CD4-positive, alpha-beta memory T cell (primary cell): Measurements from ENCODE around the gene EME1. TPM values are rescaled to one million over a fixed set of nuclear protein-coding genes. Genes with fewer than 3 reads are reported as not detected.
A peak's percentile ranks its signal among the peaks of the same experiment; 100 is the strongest.

Experiments
- CTCF ChIA-PET: fragments of 350-600 bp; sonication (Branson Sonifier 250); formaldehyde crosslinking; loops from one replicate; lab custom pipeline; 2021; ENCODE audit warnings: inconsistent platforms; ENCODE audit not compliant: partially characterized antibody; lab: Charles Lee
- POLR2A ChIA-PET: fragments of 350-600 bp; sonication (Branson Sonifier 250); formaldehyde crosslinking; loops from one replicate; lab custom pipeline; 2021; ENCODE audit not compliant: partially characterized antibody; lab: Charles Lee
- DNase-seq, 5 donors: peaks; one replicate each; pipeline versions ENCODE4 v3.0.0 to v3.0.0-alpha.2; 2020 to 2022; ENCODE audit warnings: mixed read lengths in 1 of 5
- H3K27ac ChIP-seq: one replicate; pipeline ENCODE4 v1.7.0; 2013; ENCODE audit warnings: low read depth, low read length
- H3K27me3 ChIP-seq: 2 replicates; pipeline ENCODE4 v1.7.0; 2013; ENCODE audit warnings: mild to moderate bottlenecking, low read length, moderate library complexity; ENCODE audit not compliant: insufficient read depth
- H3K36me3 ChIP-seq: 2 replicates; pipeline ENCODE4 v1.7.0; 2013; ENCODE audit warnings: mild to moderate bottlenecking, low read length, moderate library complexity; ENCODE audit not compliant: insufficient read depth
- H3K4me1 ChIP-seq: 2 replicates; pipeline ENCODE4 v1.7.0; 2013; ENCODE audit warnings: mild to moderate bottlenecking, low read length, moderate library complexity; ENCODE audit not compliant: insufficient read depth
- H3K4me3 ChIP-seq, 2 donors: one replicate each; pipeline ENCODE4 v1.7.0; 2013; ENCODE audit warnings: low read length in 2 of 2, mild to moderate bottlenecking in 1 of 2
- H3K9me3 ChIP-seq, 2 donors: one replicate each; pipeline ENCODE4 v1.7.0; 2013; ENCODE audit warnings: low read length in 2 of 2, control low read depth in 1 of 2; ENCODE audit not compliant: control insufficient read depth in 1 of 2
- H3K27ac Mint-ChIP-seq, 7 donors: one replicate each; pipeline ENCODE4 v1.8.0; 2020 to 2021; ENCODE audit warnings: mixed read lengths in 7 of 7, mild to moderate bottlenecking in 6 of 7, inconsistent platforms in 3 of 7, moderate library complexity in 3 of 7
- H3K27me3 Mint-ChIP-seq, 2 donors: one replicate each; pipeline ENCODE4 v1.8.0; 2020 to 2021; ENCODE audit warnings: mixed read lengths in 2 of 2
- H3K36me3 Mint-ChIP-seq, 2 donors: one replicate each; pipeline ENCODE4 v1.8.0; 2020 to 2021; ENCODE audit warnings: mixed read lengths in 2 of 2, inconsistent platforms in 1 of 2, mild to moderate bottlenecking in 1 of 2
- H3K4me1 Mint-ChIP-seq, 4 donors: one replicate each; pipeline ENCODE4 v1.8.0; 2020 to 2021; ENCODE audit warnings: mixed read lengths in 4 of 4, mild to moderate bottlenecking in 1 of 4
- H3K4me3 Mint-ChIP-seq, 8 donors: one replicate each; pipeline ENCODE4 v1.8.0; 2020 to 2021; ENCODE audit warnings: mixed read lengths in 8 of 8, mild to moderate bottlenecking in 7 of 8, moderate library complexity in 6 of 8, inconsistent platforms in 3 of 8
- H3K9me3 Mint-ChIP-seq, 8 donors: one replicate each; pipeline ENCODE4 v1.8.0; 2020 to 2021; ENCODE audit warnings: mixed read lengths in 8 of 8, mild to moderate bottlenecking in 5 of 8, inconsistent platforms in 3 of 8, moderate library complexity in 1 of 8
- intact Hi-C: fragments of 100-400 bp; cut with micrococcal nuclease; formaldehyde crosslinking; loops from one replicate; pipeline ENCODE4 v1.15.1; 2023
- polyA plus RNA-seq, 2 donors: library from polyadenylated mRNA; unstranded; fragments of 300-500 nt; fragmentation: Illumina TruSeq; gene quantifications; one replicate each; pipeline ENCODE4 v1.2.3, GENCODE V29; 2021
- total RNA-seq, 2 experiments: library from RNA; stranded (reverse); gene quantifications; one replicate each; pipeline ENCODE4 v1.2.3, GENCODE V29; 2021

Gene EME1
- total and polyA plus RNA-seq, 4 experiments from 2014 or later: 0.13 to 0.89 (median 0.41) TPM; not detected in 1

DNA sequence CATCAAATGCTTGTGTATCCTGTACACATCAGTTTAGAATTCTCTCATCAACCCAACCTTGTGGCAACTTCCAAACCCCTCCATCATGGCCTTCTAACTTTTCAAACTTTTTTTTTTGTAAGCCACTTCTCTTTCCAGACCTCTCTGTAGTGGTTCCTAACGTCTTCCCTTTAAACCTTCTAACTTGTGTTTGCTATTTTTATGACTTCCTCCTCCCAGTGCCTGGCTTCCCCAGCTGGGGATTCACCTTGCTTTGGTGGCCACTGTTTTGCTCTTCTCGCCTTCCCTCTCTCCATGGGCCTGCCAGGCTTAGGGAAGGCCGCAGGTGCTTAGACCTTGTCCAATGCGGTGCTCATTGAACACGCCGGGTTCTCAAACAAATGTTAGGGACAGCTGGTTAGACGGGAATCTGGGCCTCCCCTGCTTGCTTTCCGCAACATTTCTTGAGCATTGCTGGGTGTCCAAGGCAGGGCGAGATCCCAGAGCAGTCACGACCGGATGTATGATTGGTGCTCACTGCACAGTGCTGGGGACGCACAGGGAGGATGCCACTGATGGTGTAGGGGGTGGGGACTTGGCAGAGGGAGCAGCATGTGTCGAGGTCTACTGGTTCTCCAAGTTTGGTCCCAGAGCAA lies 28.2 kb upstream of the EME1 start:
- Histone ChIP-seq H3K36me3 (no peaks in the 10 kb centered on the region), H3K27ac (peak overlapping the region; percentile 63), H3K27me3 (no peaks in the 10 kb centered on the region), H3K4me3 (peak overlapping the region in 1 of 2 donors; percentile 80), H3K9me3 (no peaks in the 10 kb centered on the region), H3K4me1 (peaks cover 31% of the 10 kb centered on the region)
- H3K27ac Mint-ChIP-seq: peak overlapping the region in 5 of 7 donors; percentile 2 to 88 (median 65)
- peak in 1 of 5 donors; percentile 43 for DNase-seq
- H3K36me3 Mint-ChIP-seq: peaks cover 0 to 6% of the 10 kb centered on the region in 2 donors
- H3K9me3 Mint-ChIP-seq: no peaks in the 10 kb centered on the region
- H3K4me3 Mint-ChIP-seq: peak overlapping the region; percentile 63 to 82 (median 74)
- ChIA-PET POLR2A (interaction anchor here (2.3 to 2.9 kb wide), 2 partner anchors 17 to 52 kb away, joined by 19 to 25 read pairs; partner anchors contain the start of gene LRRC59), CTCF (interaction anchor here (1.4 to 5.6 kb wide), 2 partner anchors 17 to 53 kb away, joined by 3 to 35 read pairs; no protein-coding TSS in a partner anchor)
- intact Hi-C loops: loop anchor here (5.0 kb wide), 1 partner anchor 248 kb away; the partner anchor contains the start of gene PDK2
- peaks cover 14 to 55% (median 33%) of the 10 kb centered on the region in 4 donors for H3K4me1 Mint-ChIP-seq
- no peaks in the 10 kb centered on the region for H3K27me3 Mint-ChIP-seq

DNA sequence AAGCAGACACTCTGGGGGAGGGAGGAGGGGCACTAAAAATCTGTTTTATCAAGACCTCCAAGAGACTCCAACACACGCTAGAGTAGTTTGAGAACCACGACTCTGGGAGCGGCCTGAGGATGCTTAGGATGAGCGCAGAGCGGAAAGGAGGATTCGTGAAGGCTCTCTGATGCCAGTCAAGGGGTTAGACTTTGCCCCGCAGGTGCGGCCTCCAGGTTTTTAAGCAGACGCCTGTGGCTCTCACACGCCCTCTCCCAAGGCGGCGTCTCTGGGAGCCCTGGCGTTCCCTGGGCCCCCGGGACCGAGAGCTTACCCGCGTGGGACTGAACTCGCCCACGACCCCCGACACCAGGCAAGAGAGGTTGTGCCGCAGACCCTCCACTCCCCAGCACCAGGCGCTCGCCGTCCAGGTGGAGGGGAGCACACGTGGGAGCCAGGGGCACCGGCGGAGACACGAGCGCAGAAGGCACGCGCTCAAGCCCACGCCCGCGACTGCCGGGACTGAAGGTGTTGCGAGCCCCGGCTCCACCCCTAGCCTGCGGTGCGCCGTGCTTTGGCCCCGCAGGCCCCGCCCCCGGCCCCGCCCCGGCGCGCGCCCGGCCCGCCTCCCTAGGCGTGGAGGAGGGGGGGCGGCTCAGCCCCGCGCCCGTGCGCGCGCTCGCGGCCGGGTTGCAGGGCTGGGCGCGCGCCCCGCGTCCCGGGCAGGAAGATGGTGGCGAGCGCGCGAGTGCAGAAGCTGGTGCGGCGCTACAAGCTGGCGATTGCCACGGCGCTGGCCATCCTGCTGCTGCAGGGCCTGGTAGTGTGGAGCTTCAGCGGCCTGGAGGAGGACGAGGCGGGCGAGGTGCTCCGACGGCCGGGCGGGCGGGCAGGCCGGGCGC lies 27.4 kb upstream of the EME1 start, which contains the start of gene XYLT2:
XYLT2 (plus strand) TSS at position 695 of the 881 bp plus-strand sequence; CDS start at position 710, 15 bp downstream.
- POLR2A ChIA-PET: interaction anchor here (0.8 to 2.9 kb wide), 14 partner anchors 9 to 521 kb away, joined by 3 to 25 read pairs (median 4); partner anchors contain the start of genes ACSF2, EME1, LRRC59 and MRPL27
- peaks cover 31% of the 10 kb centered on the region for H3K4me1 ChIP-seq
- intact Hi-C loops: loop anchor here (1.0 to 5.0 kb wide), 2 partner anchors 27 to 248 kb away; partner anchors contain the start of gene PDK2

DNA sequence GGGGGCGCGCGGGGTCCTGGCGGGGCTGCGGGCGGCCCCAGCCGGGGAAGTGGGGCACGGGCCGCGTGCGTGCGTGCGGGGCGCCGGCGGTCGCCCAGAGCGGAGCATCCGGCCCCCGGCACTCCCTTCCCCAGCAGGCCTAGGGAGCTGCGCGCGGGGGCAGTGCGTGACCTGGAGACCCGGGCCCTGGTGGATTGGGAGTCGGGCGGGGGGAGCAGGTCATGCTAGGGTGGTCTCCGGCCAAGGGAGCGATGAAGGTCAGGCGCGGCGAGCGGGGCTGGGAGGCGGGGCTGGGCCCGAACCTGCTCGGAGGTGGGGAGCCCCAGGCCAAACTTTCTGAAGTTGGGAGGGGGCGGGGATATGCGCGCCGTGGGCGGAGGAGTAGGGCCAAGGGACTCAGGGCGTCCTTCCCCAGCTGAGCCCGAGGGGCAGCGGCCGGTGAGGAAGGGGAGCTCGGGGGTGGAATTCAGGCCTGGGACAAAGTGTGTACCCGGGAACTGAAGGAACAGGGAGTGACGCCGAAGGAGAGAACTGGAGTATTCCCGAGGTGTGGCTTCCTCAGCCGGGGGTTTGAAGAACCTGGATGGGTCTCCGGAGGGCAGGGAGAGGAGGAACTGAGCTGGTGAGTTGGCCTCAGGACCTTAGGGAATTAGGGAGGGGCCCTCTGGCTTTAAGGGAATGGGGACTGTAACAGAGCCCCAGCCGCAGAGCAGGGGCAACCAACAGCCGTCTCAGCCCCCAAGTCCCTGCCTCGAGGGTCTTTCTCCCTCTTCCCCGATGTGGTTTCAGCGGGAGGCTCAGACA lies 26.5 kb upstream of the EME1 start:
- Histone ChIP-seq H3K9me3 (no peaks in the 10 kb centered on the region), H3K4me3 (peak overlapping the region; percentile 65 to 80), H3K27me3 (no peaks in the 10 kb centered on the region), H3K27ac (peak overlapping the region; percentile 72), H3K36me3 (no peaks in the 10 kb centered on the region), H3K4me1 (peaks cover 31% of the 10 kb centered on the region)
- POLR2A ChIA-PET: interaction anchor here (0.9 to 2.9 kb wide), 13 partner anchors 8 to 520 kb away, joined by 3 to 25 read pairs (median 4); partner anchors contain the start of genes ACSF2, EME1, LRRC59 and MRPL27
- no peaks in the 10 kb centered on the region for H3K9me3 Mint-ChIP-seq
- intact Hi-C loops: loop anchor here (1.0 to 5.0 kb wide), 2 partner anchors 26 to 249 kb away; partner anchors contain the start of gene PDK2
- H3K4me1 Mint-ChIP-seq: peaks cover 20 to 57% (median 33%) of the 10 kb centered on the region in 4 donors
- peak in 1 of 5 donors; percentile 71 for DNase-seq
- peak overlapping the region; percentile 82 to 90 (median 88) for H3K27ac Mint-ChIP-seq
- H3K27me3 Mint-ChIP-seq: no peaks in the 10 kb centered on the region
- CTCF ChIA-PET: interaction anchor here (0.8 to 5.6 kb wide), 5 partner anchors 12 to 46 kb away, joined by 3 to 35 read pairs (median 3); no protein-coding TSS in a partner anchor
- H3K4me3 Mint-ChIP-seq: peak overlapping the region; percentile 85 to 92 (median 87)
- H3K36me3 Mint-ChIP-seq: peaks cover under 1 to 9% of the 10 kb centered on the region in 2 donors

More for the DNA sequence above, 27.4 kb upstream of the EME1 start, which contains the start of gene XYLT2:
- H3K4me3 ChIP-seq: peak within 1 kb of the TSS; percentile 65 to 80
- H3K36me3 ChIP-seq: no peaks in the 10 kb centered on the region
- peak; percentile 86 to 94 (median 93) for DNase-seq
- Mint-ChIP-seq H3K4me1 (peaks cover 15 to 55% (median 33%) of the 10 kb centered on the region in 4 donors), H3K27ac (peak within 1 kb of the TSS; percentile 88 to 96 (median 92)), H3K9me3 (no peaks in the 10 kb centered on the region), H3K4me3 (peak within 1 kb of the TSS; percentile 88 to 94 (median 91)), H3K36me3 (peaks cover 0 to 6% of the 10 kb centered on the region in 2 donors), H3K27me3 (no peaks in the 10 kb centered on the region)
- H3K9me3 ChIP-seq: no peaks in the 10 kb centered on the region
- CTCF ChIA-PET: interaction anchor here (1.2 to 5.6 kb wide), 3 partner anchors 16 to 26 kb away, joined by 3 to 35 read pairs (median 3); no protein-coding TSS in a partner anchor
- no peaks in the 10 kb centered on the region for H3K27me3 ChIP-seq
- peak within 1 kb of the TSS; percentile 72 for H3K27ac ChIP-seq

DNA sequence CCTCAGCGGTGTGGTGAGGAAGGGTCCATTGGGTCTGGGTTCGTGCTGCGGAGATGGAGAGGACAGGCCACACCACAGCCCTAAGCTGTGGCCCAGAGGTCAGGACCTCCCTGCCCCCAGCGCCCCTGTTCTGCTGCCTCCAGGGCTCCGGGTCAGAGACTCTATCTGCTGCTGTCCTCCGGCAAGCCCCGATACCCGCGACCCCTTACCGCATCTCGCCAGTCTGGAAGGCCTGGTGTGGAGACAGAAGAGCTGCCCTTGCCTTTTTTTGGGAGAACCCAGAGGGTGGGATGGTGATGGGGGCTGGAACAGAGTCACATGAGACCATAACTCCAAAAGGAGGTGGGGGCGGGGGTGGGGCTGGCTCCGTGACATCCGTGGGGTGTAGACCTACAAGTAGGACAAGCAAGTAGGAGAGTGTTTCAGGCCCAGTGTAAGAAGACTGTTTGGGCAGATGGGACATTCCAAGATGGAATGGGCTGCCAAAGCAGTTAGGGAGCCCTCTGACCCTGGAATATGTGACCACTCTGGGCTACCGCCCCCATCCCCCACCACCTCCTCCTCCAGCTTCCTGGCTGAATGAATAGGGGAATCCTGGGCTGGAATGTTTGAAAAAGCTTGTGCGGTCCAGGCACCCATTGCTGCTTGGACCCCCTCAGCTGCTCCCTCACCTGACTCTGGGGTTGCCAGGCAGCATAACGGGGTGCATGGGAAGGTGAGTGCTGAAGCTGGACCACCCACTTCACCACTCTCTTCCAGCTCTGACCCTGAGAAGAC lies 25.7 kb upstream of the EME1 start:
- H3K4me1 Mint-ChIP-seq: peaks cover 25 to 65% (median 36%) of the 10 kb centered on the region in 4 donors
- intact Hi-C loops: loop anchor here (5.0 kb wide), 1 partner anchor 250 kb away; the partner anchor contains the start of gene PDK2

DNA sequence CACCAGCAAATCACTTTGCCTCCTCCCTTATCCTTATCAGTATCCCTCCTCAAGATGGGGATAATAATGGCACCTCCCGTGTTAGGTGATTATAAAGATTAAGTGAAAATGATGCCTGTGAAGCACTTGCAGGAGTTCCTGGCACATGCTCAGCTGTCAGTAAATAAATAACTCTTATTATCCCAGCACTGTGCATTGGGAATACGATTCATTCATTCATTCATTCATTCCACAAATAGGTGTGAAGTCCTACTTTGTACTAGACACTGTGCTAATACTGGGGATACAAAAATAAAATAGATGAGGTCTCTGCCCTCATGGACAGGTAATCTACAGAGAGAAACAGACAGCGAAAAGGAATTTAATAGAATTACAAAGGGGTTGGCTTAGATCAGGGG lies 25.1 kb upstream of the EME1 start:
- Histone ChIP-seq H3K9me3 (no peaks in the 10 kb centered on the region), H3K36me3 (no peaks in the 10 kb centered on the region), H3K27ac (no peak overlapping the region), H3K4me3 (no peak overlapping the region), H3K27me3 (no peaks in the 10 kb centered on the region), H3K4me1 (peaks cover 31% of the 10 kb centered on the region)
- Mint-ChIP-seq H3K27me3 (no peaks in the 10 kb centered on the region), H3K4me3 (peak overlapping the region; percentile 85 to 92 (median 87)), H3K4me1 (peaks cover 27 to 67% (median 37%) of the 10 kb centered on the region in 4 donors), H3K9me3 (no peaks in the 10 kb centered on the region), H3K27ac (peak overlapping the region; percentile 54 to 89 (median 71)), H3K36me3 (peaks cover 5 to 18% of the 10 kb centered on the region in 2 donors)
- POLR2A ChIA-PET: interaction anchor here (1.2 to 2.9 kb wide), 4 partner anchors 12 to 49 kb away, joined by 3 to 25 read pairs (median 8); partner anchors contain the start of genes EME1, LRRC59 and MRPL27
- no peak for DNase-seq
- CTCF ChIA-PET: interaction anchor here (0.5 to 5.6 kb wide), 3 partner anchors 13 to 49 kb away, joined by 3 to 35 read pairs (median 7); partner anchors contain the start of gene LRRC59
- intact Hi-C loops: loop anchor here (5.0 kb wide), 1 partner anchor 251 kb away; the partner anchor contains the start of gene PDK2

More for the DNA sequence above, 25.7 kb upstream of the EME1 start:
- Mint-ChIP-seq H3K27ac (peak overlapping the region; percentile 71 to 89 (median 84)), H3K27me3 (no peaks in the 10 kb centered on the region), H3K9me3 (no peaks in the 10 kb centered on the region), H3K36me3 (peaks cover 5 to 16% of the 10 kb centered on the region in 2 donors), H3K4me3 (peak overlapping the region; percentile 85 to 92 (median 87))
- Histone ChIP-seq H3K27me3 (no peaks in the 10 kb centered on the region), H3K36me3 (no peaks in the 10 kb centered on the region), H3K4me1 (peaks cover 31% of the 10 kb centered on the region), H3K4me3 (peak overlapping the region; percentile 65 to 80), H3K9me3 (no peaks in the 10 kb centered on the region), H3K27ac (peak overlapping the region; percentile 72)
- POLR2A ChIA-PET: interaction anchor here (1.2 to 2.9 kb wide), 9 partner anchors 8 to 132 kb away, joined by 3 to 25 read pairs (median 6); partner anchors contain the start of genes ACSF2, EME1, LRRC59 and MRPL27
- no peak for DNase-seq
- CTCF ChIA-PET: interaction anchor here (0.5 to 5.6 kb wide), 7 partner anchors 11 to 50 kb away, joined by 3 to 35 read pairs (median 3); partner anchors contain the start of gene LRRC59
